ENCODE data around the gene MCM9.

Gene MCM9

GRCh38 chr6:118921084-118921483 is 13.9 kb downstream of the MCM9 start:
- H3K4me3 ChIP-seq (ENCODE audit: low read depth, low read length): no peak overlapping the region
- TF ChIP-seq MYC (IDR thresholded peaks at IDR 0.05; ENCODE audit: low read depth, low read length) (no peak), CTCF (IDR thresholded peaks at IDR 0.05; ENCODE audit: low read depth, low read length) (no peak), MAX (IDR thresholded peaks at IDR 0.05; ENCODE audit: low read depth, low read length) (no peak), POLR2A (IDR thresholded peaks at IDR 0.05; ENCODE audit: extremely low read depth, insufficient read length) (no peak)
- DNase-seq (ENCODE audit: low read depth): no peak

- peak; percentile 15 for DNase-seq (ENCODE audit: low read depth)
- no peak for TF ChIP-seq MYC (IDR thresholded peaks at IDR 0.05; ENCODE audit: low read depth, low read length)
- TF ChIP-seq POLR2A (IDR thresholded peaks at IDR 0.05; ENCODE audit: extremely low read depth, insufficient read length): no peak
- TF ChIP-seq CTCF (IDR thresholded peaks at IDR 0.05; ENCODE audit: low read depth, low read length): no peak
- H3K4me3 ChIP-seq (ENCODE audit: low read depth, low read length): no peak overlapping the region
Measured at GRCh38 chr6:118918329-118918725, 16.6 kb downstream of the MCM9 start.

GRCh38 chr6:118917546-118918328 is 17.2 kb downstream of the MCM9 start:
- no peak for DNase-seq (ENCODE audit: low read depth)
- TF ChIP-seq MYC (IDR thresholded peaks at IDR 0.05; ENCODE audit: low read depth, low read length) (no peak), MAX (IDR thresholded peaks at IDR 0.05; ENCODE audit: low read depth, low read length) (no peak), POLR2A (IDR thresholded peaks at IDR 0.05; ENCODE audit: extremely low read depth, insufficient read length) (no peak), CTCF (IDR thresholded peaks at IDR 0.05; ENCODE audit: low read depth, low read length) (no peak)
- no peak overlapping the region for H3K4me3 ChIP-seq (ENCODE audit: low read depth, low read length)

- DNase-seq (ENCODE audit: low read depth): no peak
- no peak for TF ChIP-seq MAX (IDR thresholded peaks at IDR 0.05; ENCODE audit: low read depth, low read length)
- TF ChIP-seq POLR2A (IDR thresholded peaks at IDR 0.05; ENCODE audit: extremely low read depth, insufficient read length): no peak
- TF ChIP-seq MYC (IDR thresholded peaks at IDR 0.05; ENCODE audit: low read depth, low read length): no peak
- TF ChIP-seq CTCF (IDR thresholded peaks at IDR 0.05; ENCODE audit: low read depth, low read length): no peak
- no peak overlapping the region for H3K4me3 ChIP-seq (ENCODE audit: low read depth, low read length)
Measured at GRCh38 chr6:118914598-118914997, 20.4 kb downstream of the MCM9 start.

- TF ChIP-seq MAX (IDR thresholded peaks at IDR 0.05; ENCODE audit: low read depth, low read length) (no peak), MYC (IDR thresholded peaks at IDR 0.05; ENCODE audit: low read depth, low read length) (no peak), CTCF (IDR thresholded peaks at IDR 0.05; ENCODE audit: low read depth, low read length) (no peak), POLR2A (IDR thresholded peaks at IDR 0.05; ENCODE audit: extremely low read depth, insufficient read length) (no peak)
- H3K4me3 ChIP-seq (ENCODE audit: low read depth, low read length): no peak overlapping the region
- DNase-seq (ENCODE audit: low read depth): no peak
Measured at GRCh38 chr6:118913161-118913560, 21.8 kb downstream of the MCM9 start.

All from NB4 (cell line).